Adrenal gland (tissue), 5 donors: ENCODE measurements around the gene ELL.

Experiments used
- CTCF ChIP-seq, 6 experiments: fragments of 450-650 bp in 4 of 6; fragments of 200-600 bp in 2 of 6; sonication (generic) in 1 of 6; IDR thresholded peaks; 1 replicate in 5 of 6; 2 replicates in 1 of 6; pipeline versions ENCODE4 v1.5.1 to v1.8.0; 2016 to 2021; ENCODE audit warnings: antibody characterized with exemption in 6 of 6, mild to moderate bottlenecking in 2 of 6, moderate library complexity in 1 of 6
- POLR2A ChIP-seq, 2 donors: fragments of 450-650 bp; IDR thresholded peaks; one replicate each; pipeline ENCODE4 v1.6.1; 2017; ENCODE audit warnings: antibody characterized with exemption in 2 of 2, mild to moderate bottlenecking in 2 of 2, moderate library complexity in 1 of 2
- donor health status: DM: no; HTN: no; CAD: no.

- TF ChIP-seq CTCF (IDR thresholded peaks at IDR 0.05), result no peak
- no peak for TF ChIP-seq POLR2A (IDR thresholded peaks at IDR 0.05)
Measured at GRCh38 chr19:18536475-18536874, 14.6 kb upstream of the ELL start.
